Fibroblast of skin of right quadriceps (primary cell): Measurements from ENCODE around the gene CEP162.
"Not testable (repeated sequence)": the region's sequence is repeated elsewhere in the genome, so short reads cannot be mapped to it uniquely, and the experiment has no call there.

ENCODE experiments used
- DNase-seq: peaks from one replicate; pipeline ENCODE4 v3.0.0-alpha.2; 2013

Gene CEP162

DNA sequence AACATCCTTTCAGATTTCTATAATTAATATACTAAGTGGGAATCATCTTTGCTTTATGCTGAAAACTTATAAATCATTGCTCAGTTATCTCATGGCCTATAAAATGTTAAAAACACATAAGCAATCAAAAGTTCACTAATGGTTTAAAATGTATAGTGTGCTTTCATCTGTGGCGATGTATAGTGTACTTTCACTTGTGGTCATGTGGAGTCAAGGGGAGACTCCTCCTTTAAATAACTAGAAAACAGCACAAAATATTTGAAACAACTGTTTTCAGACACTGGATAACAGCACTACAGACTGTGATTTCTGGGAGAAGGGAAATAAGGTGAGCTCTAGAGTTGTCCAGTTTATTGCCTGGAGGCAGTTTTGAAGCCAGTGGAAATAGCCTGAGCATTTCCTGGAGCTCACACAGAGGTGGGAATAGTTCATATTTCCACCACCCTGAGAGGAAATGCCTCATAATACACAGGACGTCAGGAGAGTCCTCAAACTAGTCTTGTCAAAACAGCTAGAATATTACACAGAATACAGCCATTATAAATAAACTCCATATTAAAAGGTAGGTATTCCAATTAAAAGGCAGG lies 89.4 kb downstream of the CEP162 start:
- DNase-seq, result no peak

DNA sequence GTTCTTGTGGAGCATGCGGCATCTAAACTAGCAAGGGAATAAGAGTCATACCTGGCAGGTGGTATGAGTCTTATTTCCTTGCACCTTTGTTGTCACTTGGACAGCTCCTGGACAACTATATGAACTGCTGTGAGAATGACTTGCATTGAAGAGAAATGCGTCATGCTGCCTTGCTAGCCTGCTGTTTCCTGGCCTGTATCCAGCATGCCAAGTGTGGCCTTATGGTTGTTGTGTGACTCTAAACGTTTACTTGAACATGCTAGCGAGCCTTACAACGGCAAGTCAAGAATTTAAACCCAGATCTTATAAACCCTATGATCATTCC lies 90.4 kb downstream of the CEP162 start:
- peak; percentile 74 for DNase-seq

DNA sequence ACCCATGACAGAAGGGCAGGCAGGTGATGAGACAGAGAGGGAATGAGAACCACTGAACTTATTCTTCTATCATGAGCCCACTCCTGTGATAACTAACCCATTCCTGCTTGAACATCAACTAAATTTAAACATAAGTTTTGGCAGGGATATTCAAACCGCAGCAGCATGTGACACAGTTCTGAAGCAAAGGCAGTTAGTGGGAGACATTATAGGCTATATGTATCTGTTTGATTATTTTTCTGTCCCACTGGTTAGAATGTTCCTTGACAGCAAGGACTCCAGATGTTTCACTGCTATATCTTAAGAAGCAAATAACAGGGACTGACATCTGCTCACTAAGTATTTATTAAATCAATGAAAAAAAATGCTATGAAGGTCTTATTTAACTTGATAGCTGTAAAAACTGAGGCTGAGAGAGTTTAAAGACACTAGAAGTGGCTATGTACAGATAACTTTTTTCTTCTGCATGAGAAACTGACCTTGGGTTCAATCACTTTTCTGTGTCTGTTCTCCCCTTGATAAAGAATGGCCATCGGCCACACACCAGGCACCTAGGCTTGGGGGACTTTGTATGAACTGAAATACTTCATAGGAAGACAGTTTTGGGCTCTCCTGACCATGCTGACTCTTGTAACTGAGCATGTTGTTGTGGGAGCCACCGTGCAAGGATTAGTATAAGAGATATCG lies 90.9 kb downstream of the CEP162 start:
- no peak for DNase-seq

DNA sequence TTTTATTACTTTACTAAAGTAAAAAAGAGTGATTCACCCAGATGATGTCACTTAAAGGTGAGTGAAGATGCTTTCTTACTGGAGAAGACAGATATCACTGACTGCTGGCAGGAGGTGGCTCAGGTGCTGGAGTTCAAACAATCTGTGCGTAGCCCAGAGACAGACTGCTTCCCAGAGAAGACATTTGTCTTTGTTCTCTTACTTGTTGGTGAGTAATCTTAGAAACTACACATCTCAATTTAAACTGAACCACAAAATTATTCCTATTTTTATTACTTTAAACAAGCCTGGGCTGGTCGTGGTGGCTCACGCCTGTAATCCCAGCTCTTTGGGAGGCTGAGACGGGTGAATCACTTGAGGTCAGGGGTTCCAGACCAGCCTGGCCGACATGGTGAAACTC lies 92.2 kb downstream of the CEP162 start:
- no peak for DNase-seq

DNA sequence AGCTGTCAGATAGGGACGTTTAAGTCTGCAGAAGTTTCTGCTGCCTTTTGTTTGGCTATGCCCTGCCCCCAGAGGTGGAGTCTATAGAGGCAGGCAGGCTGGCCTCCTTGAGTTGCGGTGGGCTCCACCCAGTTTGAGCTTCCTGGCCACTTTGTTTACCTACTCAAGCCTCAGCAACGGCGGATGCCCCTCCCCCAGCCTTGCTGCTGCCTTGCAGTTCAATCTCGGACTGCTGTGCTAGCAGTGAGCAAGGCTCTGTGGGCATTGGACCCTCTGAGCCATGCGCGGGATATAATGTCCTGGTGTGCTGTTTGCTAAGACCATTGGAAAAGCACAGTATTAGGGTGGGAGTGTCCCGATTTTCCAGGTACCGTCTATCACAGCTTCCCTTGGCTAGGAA lies 94.1 kb downstream of the CEP162 start:
- not testable (repeated sequence) for DNase-seq

DNA sequence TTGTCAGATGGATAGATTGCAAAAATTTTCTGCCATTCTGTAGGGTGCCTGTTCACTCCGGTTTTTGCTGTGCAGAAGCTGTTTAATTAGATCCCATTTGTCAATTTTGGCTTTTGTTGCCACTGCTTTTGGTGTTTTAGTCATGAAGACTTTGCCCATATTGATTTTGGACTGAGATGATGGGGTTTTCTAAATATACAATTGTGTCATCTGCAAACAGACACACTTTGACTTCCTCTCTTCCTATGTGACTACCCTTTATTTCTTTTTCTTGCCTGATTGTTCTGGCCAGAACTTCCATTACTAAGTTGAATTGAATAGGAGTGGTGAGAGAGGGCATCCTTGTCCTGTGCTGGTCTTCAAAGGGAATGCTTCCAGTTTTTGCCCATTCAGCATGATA lies 97.9 kb downstream of the CEP162 start:
- DNase-seq, result not testable (repeated sequence)

DNA sequence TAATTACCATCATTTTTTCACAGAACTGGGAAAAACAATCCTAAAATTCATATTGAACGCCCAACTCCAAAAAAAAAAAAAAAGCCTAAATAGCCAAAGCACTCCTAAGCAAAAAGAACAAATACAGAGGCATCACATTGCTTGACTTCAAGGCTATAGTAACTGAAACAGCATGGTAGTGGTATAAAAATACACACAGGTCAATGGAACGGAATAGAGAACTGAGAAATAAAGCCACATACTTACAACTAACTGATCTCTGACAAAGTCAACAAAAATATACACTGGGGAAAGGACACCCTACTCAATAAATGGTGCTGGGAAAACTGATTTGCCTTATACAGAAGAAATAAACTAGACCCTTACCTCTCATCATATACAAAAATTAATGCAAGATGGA lies 104.3 kb downstream of the CEP162 start:
- DNase-seq, result no peak

DNA sequence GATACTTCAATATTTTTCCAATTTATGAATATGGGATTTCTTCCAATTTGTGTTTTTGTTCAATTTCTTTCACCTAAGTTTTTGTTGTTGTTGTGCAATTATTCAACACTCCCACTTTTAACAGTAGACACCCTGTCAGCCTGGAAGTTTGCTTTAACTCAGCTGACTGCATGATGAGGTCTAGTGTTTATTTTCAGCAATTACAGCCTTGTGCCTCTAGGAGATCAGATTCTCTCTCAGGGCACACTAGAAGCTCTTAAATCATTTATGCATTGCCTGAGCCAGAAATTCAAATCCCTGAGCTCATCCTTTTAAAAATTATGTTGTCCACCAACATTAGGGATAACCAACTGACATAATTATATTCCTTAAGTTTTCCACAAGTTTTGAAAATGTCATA lies 108.2 kb downstream of the CEP162 start:
- DNase-seq, result no peak

DNA sequence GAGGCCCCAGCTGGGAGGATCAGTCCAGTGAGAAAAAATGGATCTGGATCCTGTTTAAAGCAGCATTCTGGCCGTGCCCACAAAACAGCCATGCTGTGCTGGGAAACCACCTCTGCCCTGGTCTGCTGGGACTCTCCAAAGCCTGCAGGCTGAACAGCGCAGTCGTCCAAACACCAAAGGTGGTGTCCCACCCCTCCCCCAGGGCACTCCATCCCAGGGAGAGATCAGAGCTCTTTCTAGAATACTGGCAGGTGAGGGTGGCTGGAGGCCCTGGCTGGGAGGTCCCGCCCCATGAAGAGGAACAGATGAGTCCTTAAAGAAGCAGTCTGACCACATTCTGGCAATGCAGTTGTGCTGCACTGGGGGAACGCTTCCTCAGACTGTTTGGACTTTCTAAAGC lies 109.3 kb downstream of the CEP162 start:
- no peak for DNase-seq

DNA sequence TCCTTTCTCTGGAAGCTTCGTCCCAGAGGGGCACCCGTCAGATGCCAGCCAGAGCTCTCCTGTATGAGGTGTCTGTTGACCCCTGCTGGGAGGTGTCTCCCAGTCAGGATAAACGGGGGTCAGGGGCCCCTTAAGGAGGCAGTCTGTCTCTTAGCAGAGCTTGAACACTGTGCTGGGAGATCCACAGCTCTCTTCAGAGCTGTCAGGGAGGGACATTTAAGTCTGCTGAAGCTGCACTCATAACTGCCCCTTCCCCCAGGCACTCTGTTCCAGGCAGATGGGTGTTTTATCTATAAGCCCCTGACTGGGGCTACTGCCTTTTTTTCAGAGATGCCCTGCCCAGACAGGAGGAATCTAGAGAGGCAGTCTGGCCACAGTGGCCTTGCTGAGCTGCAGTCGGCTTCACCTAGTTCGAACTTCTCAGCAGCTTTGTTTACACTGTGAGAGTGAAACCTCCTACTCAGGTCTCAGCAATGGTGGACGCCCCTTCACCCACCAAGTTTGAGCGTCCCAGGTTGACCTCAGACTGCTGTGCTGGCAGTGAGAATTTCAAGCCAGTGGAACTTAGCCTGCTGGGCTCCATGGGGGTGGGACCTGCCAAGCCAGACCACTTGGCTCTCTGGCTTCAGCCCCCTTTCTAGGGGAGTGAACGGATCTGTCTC lies 112.4 kb downstream of the CEP162 start:
- not testable (repeated sequence) for DNase-seq

DNA sequence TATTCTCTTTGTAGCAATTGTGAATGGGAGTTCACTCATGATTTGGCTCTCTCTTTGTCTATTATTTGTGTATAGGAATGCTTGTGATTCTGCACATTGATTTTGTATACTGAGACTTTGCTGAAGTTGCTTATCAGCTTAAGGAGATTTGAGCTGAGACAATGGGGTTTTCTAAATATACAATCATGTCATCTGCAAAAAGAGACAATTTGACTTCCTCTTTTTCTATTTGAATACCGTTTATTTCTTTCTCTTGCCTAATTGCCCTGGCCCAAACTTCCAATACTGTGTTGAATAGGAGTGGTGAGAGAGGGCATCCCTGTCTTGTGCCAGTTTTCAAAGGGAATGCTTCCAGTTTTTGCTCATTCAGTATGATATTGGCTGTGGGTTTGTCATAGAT lies 116.1 kb downstream of the CEP162 start:
- not testable (repeated sequence) for DNase-seq

DNA sequence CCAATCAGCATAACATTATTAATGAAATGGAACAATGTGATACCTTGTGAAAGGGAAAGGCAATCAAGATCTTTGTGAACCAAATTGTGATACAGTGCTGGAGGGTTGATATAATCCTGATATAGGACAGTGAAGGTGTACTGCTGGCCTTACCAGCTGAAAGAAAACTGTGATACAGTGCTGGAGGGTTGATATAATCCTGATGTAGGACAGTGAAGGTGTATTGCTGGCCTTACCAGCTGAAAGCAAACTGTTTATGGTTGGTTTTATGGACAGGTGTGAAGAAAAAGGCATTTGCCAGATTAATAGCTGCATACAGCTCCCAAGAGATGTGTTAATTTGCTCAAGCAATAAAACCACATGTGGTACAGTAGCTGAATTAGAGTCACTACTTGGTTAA lies 119.9 kb downstream of the CEP162 start:
- DNase-seq, result no peak

DNA sequence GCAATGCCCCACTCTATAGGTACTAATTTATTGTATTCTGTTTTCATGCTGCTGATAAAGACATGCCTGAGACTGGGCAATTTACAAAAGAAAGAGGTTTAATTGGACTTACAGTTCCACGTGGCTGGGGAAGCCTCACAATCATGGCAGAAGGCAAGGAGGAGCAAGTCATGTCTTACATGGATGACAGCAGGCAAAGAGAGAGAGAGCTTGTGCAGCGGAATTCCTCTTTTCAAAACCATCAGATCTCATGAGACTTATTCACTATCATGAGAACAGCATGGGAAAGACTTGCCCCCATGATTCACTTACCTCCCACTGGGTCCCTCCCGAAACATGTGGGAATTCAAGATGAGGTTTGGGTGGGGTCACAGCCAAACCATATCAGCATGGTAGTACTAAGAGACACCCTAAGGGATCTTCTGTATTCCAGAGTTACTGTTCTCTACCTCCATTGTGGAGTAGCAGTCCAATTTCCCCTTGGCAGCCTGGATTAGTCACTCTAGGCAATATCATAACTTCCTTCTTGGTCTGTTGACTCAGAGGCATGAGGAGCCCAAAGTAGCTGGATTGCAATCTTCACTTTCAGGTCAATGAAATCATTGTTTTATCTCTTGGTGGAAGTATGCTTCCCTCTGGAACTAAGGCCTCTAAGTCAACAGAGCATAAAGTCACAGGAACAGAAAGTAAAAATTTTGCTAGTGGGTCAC lies 122.1 kb downstream of the CEP162 start:
- DNase-seq, result peak; percentile 17

DNA sequence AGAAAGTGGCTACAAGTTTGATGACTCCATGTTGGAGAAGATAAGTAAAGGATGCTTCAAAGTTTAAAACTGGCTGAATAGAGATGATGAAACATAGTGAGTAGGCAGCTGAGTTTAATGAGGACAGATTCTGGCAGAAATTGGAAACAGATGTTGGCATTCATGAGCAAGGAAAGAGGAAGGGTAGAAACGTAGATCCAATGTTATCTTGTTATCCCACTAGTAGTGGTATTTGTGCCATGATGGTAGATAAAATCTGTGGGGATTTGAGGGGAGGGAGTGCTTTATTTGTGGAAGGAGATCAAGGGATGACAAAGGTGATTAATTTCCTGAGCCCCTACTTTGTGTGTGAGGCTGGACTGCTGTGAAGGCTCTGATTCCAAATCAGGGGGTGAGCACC lies 124.4 kb downstream of the CEP162 start:
- peak; percentile 68 for DNase-seq

DNA sequence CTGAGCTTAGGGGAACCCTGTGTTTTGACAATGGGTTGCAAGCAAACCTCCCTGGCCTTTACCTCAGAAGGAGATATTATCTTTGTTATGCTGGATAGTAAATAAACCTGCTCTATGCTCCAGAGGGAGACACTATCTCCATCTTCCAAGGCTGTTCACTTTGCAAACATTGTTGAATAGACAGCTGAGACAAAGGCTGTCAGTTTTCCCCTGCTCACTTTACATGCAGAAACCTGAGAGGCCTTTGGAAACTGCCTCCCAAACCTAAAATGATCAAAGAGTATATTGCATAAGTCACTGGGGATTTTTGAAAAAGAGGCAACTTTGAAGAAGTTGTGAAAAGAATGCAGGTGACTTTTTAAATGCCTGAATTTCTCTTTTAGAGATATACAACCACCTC lies 132.3 kb downstream of the CEP162 start:
- no peak for DNase-seq

DNA sequence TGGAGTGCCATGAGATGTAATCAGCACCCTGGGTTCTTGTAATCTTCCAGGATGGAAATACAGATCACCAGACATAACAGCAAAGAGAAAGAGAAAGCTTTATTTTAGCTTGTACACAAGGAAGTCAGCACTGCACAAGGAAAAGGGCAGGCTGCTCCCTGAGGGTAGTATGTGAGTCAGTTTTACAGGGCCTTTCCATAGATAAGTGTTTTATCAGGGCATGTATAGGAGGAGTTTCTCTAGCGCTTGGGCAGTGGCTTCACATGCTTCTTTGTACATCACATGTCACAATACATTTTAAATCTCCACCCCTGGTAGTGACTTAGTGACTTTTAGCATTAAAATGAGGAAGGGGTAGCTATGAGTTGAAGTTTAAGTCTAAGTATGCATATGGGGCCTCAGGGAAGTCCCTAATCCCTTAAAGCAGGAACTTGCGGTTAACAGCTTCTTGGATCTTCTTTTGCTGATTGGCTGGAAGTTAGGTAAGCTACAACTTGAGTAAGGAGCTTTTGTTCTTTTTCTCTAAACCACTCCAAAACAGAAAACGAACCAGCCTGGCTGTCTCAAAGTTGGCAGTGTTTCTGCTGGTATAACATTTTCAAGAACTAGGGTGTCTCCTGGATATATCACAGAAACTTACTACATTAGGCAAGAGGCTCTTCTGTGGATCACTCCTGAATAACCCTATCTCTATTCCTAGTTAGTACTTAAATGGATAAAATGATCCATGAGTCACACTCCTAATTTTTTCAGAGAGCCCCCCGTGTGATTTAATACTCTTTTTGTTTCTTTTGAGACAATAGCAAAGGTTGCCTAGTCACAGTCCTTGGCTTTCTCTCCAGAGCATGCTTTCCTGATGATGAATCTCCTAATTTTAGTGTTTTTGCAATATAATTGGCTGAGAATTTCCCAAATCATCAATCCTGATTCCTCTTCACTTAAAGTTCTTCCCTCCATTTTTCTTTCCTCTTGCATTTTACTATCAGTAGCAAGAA lies 133.7 kb downstream of the CEP162 start:
- peak; percentile 14 for DNase-seq

DNA sequence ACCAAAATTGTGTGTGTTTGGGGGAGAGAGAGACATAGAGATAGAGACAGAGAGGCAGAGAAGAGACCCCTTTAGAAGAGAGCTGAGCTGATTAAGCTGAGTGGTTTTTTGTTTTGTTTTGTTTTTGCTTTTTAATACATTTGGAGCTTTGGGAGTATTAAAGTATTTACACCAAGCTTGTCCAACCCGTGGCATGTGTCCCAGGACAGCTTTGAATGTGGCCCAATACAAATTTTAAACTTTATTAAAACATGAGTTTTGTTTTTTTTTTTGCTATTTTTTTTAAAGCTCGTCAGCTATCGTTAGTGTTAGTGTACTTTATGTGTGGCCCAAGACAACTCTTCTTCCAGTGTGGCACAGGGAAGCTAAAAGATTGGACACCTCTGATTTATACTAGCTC lies 137.9 kb downstream of the CEP162 start:
- no peak for DNase-seq

DNA sequence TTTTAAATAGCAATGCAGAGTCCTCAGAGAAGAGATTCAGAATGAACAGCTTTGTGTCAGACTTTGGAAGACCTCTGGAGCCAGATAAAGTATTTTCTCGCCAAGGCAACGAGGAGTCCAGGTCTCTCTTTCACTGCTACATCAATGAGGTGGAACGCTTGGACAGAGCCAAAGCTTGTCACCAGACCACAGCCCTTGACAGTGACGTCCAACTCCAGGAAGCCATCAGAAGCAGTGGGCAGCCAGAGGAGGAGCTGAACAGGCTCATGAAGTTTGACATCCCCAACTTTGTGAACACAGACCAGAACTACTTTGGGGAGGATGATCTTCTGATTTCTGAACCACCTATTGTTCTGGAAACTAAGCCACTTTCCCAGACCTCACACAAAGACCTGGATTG lies 138.4 kb downstream of the CEP162 start:
- DNase-seq, result no peak

DNA sequence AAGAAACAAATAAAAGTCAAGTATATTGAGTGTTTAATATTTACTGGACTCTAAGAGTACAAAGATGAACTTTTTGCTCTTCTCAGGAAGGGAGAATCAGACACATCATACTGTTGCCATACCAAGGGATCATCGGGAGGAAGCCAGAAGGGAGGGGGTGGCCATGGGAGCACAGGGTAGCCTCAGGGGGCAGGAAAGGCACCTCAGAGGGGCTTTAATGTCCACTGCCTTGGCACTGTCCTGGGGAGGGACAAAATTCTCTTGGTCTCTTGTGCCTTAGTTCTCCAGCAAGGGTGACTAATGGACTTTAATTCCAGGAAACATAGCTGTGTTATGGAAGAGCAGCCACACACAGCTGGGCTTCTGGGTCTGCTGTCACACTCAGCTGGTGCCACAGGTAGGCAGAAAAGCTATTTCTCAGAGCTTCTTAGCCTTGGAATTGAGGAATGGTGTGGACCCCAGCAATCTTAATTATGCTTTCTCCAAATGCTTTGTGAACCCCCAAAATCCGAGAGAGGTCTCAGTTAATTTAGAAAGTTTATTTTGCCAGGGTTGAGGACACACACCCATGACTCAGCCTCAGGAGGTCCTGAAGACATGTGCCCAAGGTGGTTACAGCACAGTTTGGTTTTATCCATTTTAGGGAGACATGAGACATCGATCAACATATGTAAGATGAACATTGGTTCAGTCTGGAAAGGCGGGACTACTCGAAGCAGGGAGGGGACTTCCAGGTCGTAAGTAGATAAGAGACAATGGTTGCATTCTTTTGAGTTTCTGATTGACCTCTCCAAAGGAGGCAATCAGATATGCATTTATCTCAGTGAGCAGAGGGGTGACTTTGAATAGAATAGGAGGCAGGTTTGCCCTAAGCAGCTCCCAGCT lies 140.7 kb downstream of the CEP162 start:
- DNase-seq, result no peak

DNA sequence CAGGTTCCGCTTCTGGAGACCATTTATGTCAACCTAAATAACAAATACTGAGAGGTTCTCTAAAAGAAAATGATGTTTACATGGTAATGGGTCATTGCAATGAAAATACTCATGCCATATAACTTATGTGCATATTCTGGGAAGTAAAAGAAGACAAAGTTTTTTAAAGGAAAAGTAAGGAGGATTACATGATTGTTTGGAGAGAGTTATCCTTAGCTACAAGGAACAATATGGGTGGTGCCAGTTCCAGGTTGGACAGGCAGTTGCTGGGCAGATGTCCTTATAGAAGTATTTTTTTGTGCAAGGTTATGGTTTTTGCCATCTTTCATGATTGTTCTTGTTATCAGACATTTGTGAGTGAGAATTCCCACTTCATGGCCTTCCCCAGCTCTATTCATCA lies 141.4 kb downstream of the CEP162 start:
- DNase-seq, result no peak

DNA sequence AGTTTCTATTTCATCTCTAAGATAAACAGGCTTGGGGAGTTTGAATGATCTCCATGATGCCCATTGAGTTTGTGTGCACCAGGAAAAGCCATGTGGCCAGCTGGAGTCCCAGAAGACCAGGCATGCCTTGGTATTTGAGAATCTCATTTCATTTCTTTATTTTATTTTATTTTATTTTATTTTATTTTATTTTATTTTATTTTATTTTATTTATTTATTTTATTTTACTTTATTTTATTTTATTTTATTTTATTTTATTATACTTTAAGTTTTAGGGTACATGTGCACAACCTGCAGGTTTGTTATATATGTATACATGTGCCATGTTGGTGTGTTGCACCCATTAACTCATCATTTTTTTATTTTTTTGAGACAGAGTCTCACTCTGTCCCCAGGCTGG lies 142.7 kb downstream of the CEP162 start:
- DNase-seq, result not testable (repeated sequence)
